IMR-90 (cell line): Measurements from ENCODE around the gene TBC1D1. TPM values are rescaled to one million over a fixed set of nuclear protein-coding genes. Genes with fewer than 3 reads are reported as not detected.

Experiments
- ATAC-seq: fragments of 200-7000 bp; cut with Tn5 transposase; 2 replicates; pipeline ENCODE4 v1.9.1; 2020; ENCODE audit warnings: low read depth, mild to moderate bottlenecking, moderate library complexity
- BruUV-seq: library from RNA; stranded (reverse); fragments of 400-500 nt; replicated peaks from 2 replicates; lab custom pipeline; 2021; lab: Mats Ljungman, UMichigan
- CTCF ChIA-PET: fragments of 300-600 bp; formaldehyde crosslinking; extraction: SDS; loops from one replicate; lab custom pipeline; 2021; ENCODE audit warnings: antibody characterized with exemption; lab: Yijun Ruan, JAX
- POLR2A ChIA-PET: fragments of 300-600 bp; sonication (Branson Sonifier 250); formaldehyde crosslinking; loops from one replicate; lab custom pipeline; 2022; ENCODE audit warnings: antibody characterized with exemption; ENCODE audit not compliant: unreplicated experiment; lab: Charles Lee
- DNase-seq: peaks from one replicate; pipeline ENCODE4 v3.0.0; 2013
- H2AFZ ChIP-seq: replicated peaks from 2 replicates; pipeline ENCODE3; 2013; ENCODE audit warnings: low read length, mild to moderate bottlenecking; ENCODE audit not compliant: poor library complexity
- H2AK5ac ChIP-seq: 2 replicates; pipeline ENCODE4 v1.6.1; 2013; ENCODE audit warnings: low read depth, low read length, inconsistent platforms
- H2AK9ac ChIP-seq: replicated peaks from 2 replicates; pipeline ENCODE3; 2013; ENCODE audit warnings: mild to moderate bottlenecking, low read depth, low read length, moderate library complexity; ENCODE audit not compliant: poor library complexity
- H2BK120ac ChIP-seq: 2 replicates; pipeline ENCODE4 v1.6.1; 2013; ENCODE audit warnings: low read depth, low read length, inconsistent platforms
- H2BK15ac ChIP-seq: 3 replicates; pipeline ENCODE4 v1.6.1; 2013; ENCODE audit warnings: low read depth, low read length, inconsistent platforms
- H2BK20ac ChIP-seq: 2 replicates; pipeline ENCODE4 v1.6.1; 2013; ENCODE audit warnings: low read depth, mild to moderate bottlenecking, inconsistent platforms, low read length, moderate library complexity
- H2BK5ac ChIP-seq: 2 replicates; pipeline ENCODE4 v1.6.1; 2013; ENCODE audit warnings: mild to moderate bottlenecking, low read depth, low read length, inconsistent platforms; ENCODE audit not compliant: poor library complexity, severe bottlenecking
- H3K14ac ChIP-seq: replicated peaks from 2 replicates; pipeline ENCODE4 v1.6.1; 2013; ENCODE audit warnings: low read depth, low read length, inconsistent platforms
- H3K18ac ChIP-seq: 2 replicates; pipeline ENCODE4 v1.6.1; 2013; ENCODE audit warnings: low read depth, low read length, control low read depth
- H3K23ac ChIP-seq: 2 replicates; pipeline ENCODE4 v1.6.1; 2013; ENCODE audit warnings: low read depth, low read length, inconsistent platforms
- H3K27ac ChIP-seq: 2 replicates; pipeline ENCODE4 v1.5.1; 2013; ENCODE audit warnings: mild to moderate bottlenecking, control low read depth, low read length; ENCODE audit not compliant: insufficient read depth
- H3K27me3 ChIP-seq: 2 replicates; pipeline ENCODE4 v1.6.1; 2013; ENCODE audit warnings: low read length; ENCODE audit not compliant: control insufficient read depth, insufficient read depth
- H3K36me3 ChIP-seq: 2 replicates; pipeline ENCODE4 v1.6.1; 2013; ENCODE audit warnings: low read length, mixed read lengths; ENCODE audit not compliant: control insufficient read depth, insufficient read depth
- H3K4ac ChIP-seq: 2 replicates; pipeline ENCODE4 v1.6.1; 2013; ENCODE audit warnings: low read depth, low read length, inconsistent platforms
- H3K4me1 ChIP-seq: 2 replicates; pipeline ENCODE4 v1.6.1; 2013; ENCODE audit warnings: low read length, mixed read lengths; ENCODE audit not compliant: control insufficient read depth, insufficient read depth
- H3K4me2 ChIP-seq: 2 replicates; pipeline ENCODE4 v1.6.1; 2013; ENCODE audit warnings: low read depth, mild to moderate bottlenecking, control low read depth, low read length, moderate library complexity
- H3K4me3 ChIP-seq: 2 replicates; pipeline ENCODE4 v1.5.1; 2013; ENCODE audit warnings: low read depth, mild to moderate bottlenecking, control low read depth, low read length, moderate library complexity; ENCODE audit not compliant: insufficient read depth
- H3K56ac ChIP-seq: 2 replicates; pipeline ENCODE4 v1.6.1; 2013; ENCODE audit warnings: low read length, inconsistent platforms; ENCODE audit not compliant: insufficient read depth; ENCODE audit errors: extremely low read depth
- H3K79me1 ChIP-seq, 2 experiments: 2 replicates each; pipeline ENCODE4 v1.6.1; 2013; ENCODE audit warnings: low read length in 2 of 2, inconsistent platforms in 1 of 2, low read depth in 1 of 2
- H3K9ac ChIP-seq: 2 replicates; pipeline ENCODE4 v1.6.1; 2013; ENCODE audit warnings: low read depth, low read length, control low read depth
- H3K9me1 ChIP-seq: 2 replicates; pipeline ENCODE4 v1.6.1; 2013; ENCODE audit warnings: low read length, inconsistent platforms; ENCODE audit not compliant: insufficient read depth
- H3K9me3 ChIP-seq: 2 replicates; pipeline ENCODE4 v1.6.1; 2013; ENCODE audit warnings: low read length; ENCODE audit not compliant: control insufficient read depth, insufficient read depth
- H4K20me1 ChIP-seq: 2 replicates; pipeline ENCODE4 v1.6.1; 2013; ENCODE audit warnings: low read length, inconsistent platforms; ENCODE audit not compliant: insufficient read depth
- H4K5ac ChIP-seq: 2 replicates; pipeline ENCODE4 v1.6.1; 2013; ENCODE audit warnings: mild to moderate bottlenecking, low read depth, low read length, control low read depth
- H4K8ac ChIP-seq, 2 experiments: 2 replicates each; pipeline ENCODE4 v1.6.1; 2013; ENCODE audit warnings: low read depth in 2 of 2, low read length in 2 of 2, control low read depth in 1 of 2, inconsistent platforms in 1 of 2
- H4K91ac ChIP-seq: 2 replicates; pipeline ENCODE4 v1.6.1; 2013; ENCODE audit warnings: low read depth, low read length, inconsistent platforms; ENCODE audit not compliant: insufficient read depth
- BHLHE40 ChIP-seq: fragments of 150-350 bp; IDR thresholded peaks from 2 replicates; pipeline ENCODE4 v1.6.1; 2016; ENCODE audit warnings: mild to moderate bottlenecking, low read depth, low read length
- CEBPB ChIP-seq: IDR thresholded peaks from 2 replicates; pipeline ENCODE4 v1.6.1; 2012; ENCODE audit warnings: low read depth, low read length, improper control_type of control experiment
- CHD1 ChIP-seq: IDR thresholded peaks from 2 replicates; pipeline ENCODE4 v1.6.1; 2012; ENCODE audit warnings: low read depth, low read length, improper control_type of control experiment
- FOS ChIP-seq: fragments of 150-350 bp; IDR thresholded peaks from 2 replicates; pipeline ENCODE4 v1.6.1; 2016; ENCODE audit warnings: low read depth, low read length
- MAFK ChIP-seq: IDR thresholded peaks from 2 replicates; pipeline ENCODE4 v1.6.1; 2012; ENCODE audit warnings: low read depth, low read length, improper control_type of control experiment
- MAZ ChIP-seq: IDR thresholded peaks from 2 replicates; pipeline ENCODE4 v1.6.1; 2012; ENCODE audit warnings: low read depth, mild to moderate bottlenecking, low read length, improper control_type of control experiment, moderate library complexity, borderline replicate concordance
- MXI1 ChIP-seq: IDR thresholded peaks from 2 replicates; pipeline ENCODE4 v1.6.1; 2012; ENCODE audit warnings: low read depth, mild to moderate bottlenecking, low read length, moderate library complexity, borderline replicate concordance
- NFE2L2 ChIP-seq: fragments of 150-350 bp; IDR thresholded peaks from 2 replicates; pipeline ENCODE4 v1.6.1; 2016; ENCODE audit warnings: low read depth, mild to moderate bottlenecking, low read length
- POLR2A ChIP-seq: IDR thresholded peaks from 2 replicates; pipeline ENCODE4 v1.6.1; 2012; ENCODE audit warnings: mild to moderate bottlenecking, low read depth, low read length
- RAD21 ChIP-seq: IDR thresholded peaks from 2 replicates; pipeline ENCODE4 v1.6.1; 2012; ENCODE audit warnings: low read length, improper control_type of control experiment
- RCOR1 ChIP-seq: IDR thresholded peaks from 2 replicates; pipeline ENCODE4 v1.6.1; 2012; ENCODE audit warnings: mild to moderate bottlenecking, low read length, improper control_type of control experiment; ENCODE audit not compliant: insufficient replicate concordance
- RFX5 ChIP-seq: IDR thresholded peaks from 2 replicates; pipeline ENCODE4 v1.8.0; 2012; ENCODE audit warnings: low read depth, mild to moderate bottlenecking, low read length, moderate library complexity
- SMC3 ChIP-seq: fragments of 150-350 bp; IDR thresholded peaks from 2 replicates; pipeline ENCODE4 v1.6.1; 2016; ENCODE audit warnings: low read depth, mild to moderate bottlenecking, antibody characterized with exemption, low read length, moderate library complexity
- WGBS, 2 experiments: methylation state at CpG; one replicate each; pipeline versions ENCODE4 v1.1.5 to v1.1.7; 2013; ENCODE audit warnings: missing lambda C conversion rate in 2 of 2; ENCODE audit not compliant: insufficient read length in 1 of 2; ENCODE audit errors: extremely low coverage in 2 of 2; 5-methylcytosine and 5-hydroxymethylcytosine counted together
- dilution Hi-C: fragments of 300-500 bp; cut with HindIII; formaldehyde crosslinking; loops from one replicate; pipeline ENCODE4 v1.14.3; 2018; ENCODE audit warnings: low sequenced_read_pairs; ENCODE audit not compliant: unreplicated experiment
- in situ Hi-C: fragments of 300-500 bp; cut with MboI; formaldehyde crosslinking; loops from 3 replicates; pipeline ENCODE4 v1.14.3; 2019; ENCODE audit warnings: low sequenced_read_pairs, inconsistent platforms, mixed read lengths
- intact Hi-C: fragments of 100-400 bp; cut with micrococcal nuclease; formaldehyde crosslinking; loops from 2 replicates; pipeline ENCODE4 v1.10.0; 2022
- polyA plus RNA-seq, 3 experiments: library from polyadenylated mRNA; depleted of rRNA; stranded (reverse); fragments of >200 nt; gene quantifications; 2 replicates each; pipeline ENCODE4 v1.2.3, GENCODE V29; 2012; ENCODE audit warnings: low replicate concordance in 1 of 3
- total RNA-seq: library from RNA; depleted of rRNA; stranded (reverse); fragments of >200 nt; gene quantifications from 2 replicates; pipeline ENCODE4 v1.2.3, GENCODE V29; 2012
- TF ChIP-seq, protein P1 (sequence below): conservative IDR thresholded peaks from 2 replicates; pipeline ENCODE4 v1.5.1; 2012; ENCODE audit warnings: mild to moderate bottlenecking, low read depth, low read length, improper control_type of control experiment

Gene TBC1D1
- total and polyA plus RNA-seq, 2 of the 4 experiments (the other 2 are of a cell fraction) = 42.4 to 104 TPM

DNA sequence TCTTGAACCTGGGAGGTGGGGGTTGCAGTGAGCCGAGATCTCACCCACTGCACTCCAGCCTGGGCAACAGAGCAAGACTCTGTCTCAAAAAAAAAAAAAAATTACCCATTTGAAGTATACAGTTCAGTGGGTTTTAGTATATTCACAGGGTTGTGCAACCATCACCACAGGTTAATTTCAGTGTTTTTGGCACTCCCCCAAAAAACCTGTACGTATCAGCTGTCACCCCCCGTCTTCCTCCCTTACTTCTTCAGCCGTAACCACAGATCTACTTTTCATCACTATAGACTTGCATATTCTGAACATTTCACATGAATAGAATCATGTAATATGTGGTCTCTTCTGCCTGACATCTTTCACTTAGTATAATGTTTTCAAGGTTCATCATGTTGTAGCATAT, 57.7 kb downstream of the TBC1D1 start:
- H3K23ac ChIP-seq = no peak overlapping the region
- no peaks in the 10 kb centered on the region for H4K20me1 ChIP-seq
- TF ChIP-seq RAD21 (no peak), FOS (no peak), CEBPB (no peak), RCOR1 (no peak), BHLHE40 (no peak), MAZ (no peak), POLR2A (no peak), CHD1 (no peak), MXI1 (no peak), NFE2L2 (no peak), MAFK (no peak), SMC3 (no peak), RFX5 (no peak)
- TF ChIP-seq, protein P1, sequence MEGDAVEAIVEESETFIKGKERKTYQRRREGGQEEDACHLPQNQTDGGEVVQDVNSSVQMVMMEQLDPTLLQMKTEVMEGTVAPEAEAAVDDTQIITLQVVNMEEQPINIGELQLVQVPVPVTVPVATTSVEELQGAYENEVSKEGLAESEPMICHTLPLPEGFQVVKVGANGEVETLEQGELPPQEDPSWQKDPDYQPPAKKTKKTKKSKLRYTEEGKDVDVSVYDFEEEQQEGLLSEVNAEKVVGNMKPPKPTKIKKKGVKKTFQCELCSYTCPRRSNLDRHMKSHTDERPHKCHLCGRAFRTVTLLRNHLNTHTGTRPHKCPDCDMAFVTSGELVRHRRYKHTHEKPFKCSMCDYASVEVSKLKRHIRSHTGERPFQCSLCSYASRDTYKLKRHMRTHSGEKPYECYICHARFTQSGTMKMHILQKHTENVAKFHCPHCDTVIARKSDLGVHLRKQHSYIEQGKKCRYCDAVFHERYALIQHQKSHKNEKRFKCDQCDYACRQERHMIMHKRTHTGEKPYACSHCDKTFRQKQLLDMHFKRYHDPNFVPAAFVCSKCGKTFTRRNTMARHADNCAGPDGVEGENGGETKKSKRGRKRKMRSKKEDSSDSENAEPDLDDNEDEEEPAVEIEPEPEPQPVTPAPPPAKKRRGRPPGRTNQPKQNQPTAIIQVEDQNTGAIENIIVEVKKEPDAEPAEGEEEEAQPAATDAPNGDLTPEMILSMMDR = no peak
- H3K4me1 ChIP-seq = no peaks in the 10 kb centered on the region
- H3K27me3 ChIP-seq = peaks cover 29% of the 10 kb centered on the region
- H4K8ac ChIP-seq = no peak overlapping the region
- H3K14ac ChIP-seq = no peak overlapping the region
- no peak overlapping the region for H4K5ac ChIP-seq
- H2BK120ac ChIP-seq = no peak overlapping the region
- H2BK15ac ChIP-seq = no peak overlapping the region
- no peaks in the 10 kb centered on the region for H3K9me3 ChIP-seq
- H3K36me3 ChIP-seq = no peaks in the 10 kb centered on the region
- dilution Hi-C loops (no loop called here), in situ Hi-C loops (no loop called here), intact Hi-C loops (no loop called here)
- no peak overlapping the region for H2AK5ac ChIP-seq
- no peak overlapping the region for H3K4ac ChIP-seq
- H2AK9ac ChIP-seq = no peak overlapping the region
- BruUV-seq = no TSS peak
- ChIA-PET CTCF (no interaction called here), POLR2A (no interaction called here)
- WGBS, 2 experiments = no CpG with 5 or more reads among the region's 4 CpGs
- H3K9me1 ChIP-seq = peaks cover 3% of the 10 kb centered on the region; the same call in 1 of the 2 replicates
- H3K9ac ChIP-seq = no peak overlapping the region
- no peaks in the 10 kb centered on the region for H3K79me1 ChIP-seq
- H2AFZ ChIP-seq = no peak overlapping the region
- no peak overlapping the region for H2BK20ac ChIP-seq
- no peak overlapping the region for H3K4me3 ChIP-seq
- no peak for DNase-seq
- ATAC-seq = no peak
- H3K4me2 ChIP-seq = no peak overlapping the region
- no peak overlapping the region for H2BK5ac ChIP-seq
- H4K91ac ChIP-seq = no peak overlapping the region
- no peak overlapping the region for H3K27ac ChIP-seq
- no peak overlapping the region for H3K56ac ChIP-seq
- no peak overlapping the region for H3K18ac ChIP-seq
